H9 (cell line): ENCODE measurements around the gene PPP2R2B. TPM values are rescaled to one million over a fixed set of nuclear protein-coding genes. Genes with fewer than 3 reads are reported as not detected.
A peak's percentile ranks its signal among the peaks of the same experiment; 100 is the strongest.

Experiments used
- DNase-seq: peaks from one replicate; pipeline ENCODE4 v3.0.0-alpha.2; 2017
- H2AFZ ChIP-seq: one replicate; pipeline ENCODE4 v1.6.1; 2013; ENCODE audit warnings: mild to moderate bottlenecking, low read length, control low read depth, moderate library complexity
- H2AK5ac ChIP-seq: 2 replicates; pipeline ENCODE4 v1.6.1; 2013; ENCODE audit warnings: low read length, control low read depth, mixed read lengths; ENCODE audit not compliant: insufficient read length
- H2BK120ac ChIP-seq: one replicate; pipeline ENCODE4 v1.6.1; 2013; ENCODE audit warnings: low read depth, mild to moderate bottlenecking, low read length, control low read depth, inconsistent platforms; ENCODE audit not compliant: poor library complexity, severe bottlenecking
- H2BK12ac ChIP-seq: 2 replicates; pipeline ENCODE4 v1.6.1; 2013; ENCODE audit warnings: low read length, control low read depth, mixed read lengths, low read depth; ENCODE audit not compliant: insufficient read length
- H2BK15ac ChIP-seq: 2 replicates; pipeline ENCODE4 v1.6.1; 2013; ENCODE audit warnings: low read depth, low read length, control low read depth
- H2BK20ac ChIP-seq: one replicate; pipeline ENCODE4 v1.6.1; 2013; ENCODE audit warnings: low read depth, mild to moderate bottlenecking, low read length, control low read depth, inconsistent platforms; ENCODE audit not compliant: poor library complexity, severe bottlenecking
- H2BK5ac ChIP-seq: 2 replicates; pipeline ENCODE4 v1.6.1; 2013; ENCODE audit warnings: low read length, control low read depth, mixed read lengths; ENCODE audit not compliant: insufficient read length
- H3K14ac ChIP-seq: 2 replicates; pipeline ENCODE4 v1.6.1; 2013; ENCODE audit warnings: low read length, control low read depth; ENCODE audit not compliant: insufficient read depth
- H3K18ac ChIP-seq: 2 replicates; pipeline ENCODE4 v1.6.1; 2013; ENCODE audit warnings: low read depth, mild to moderate bottlenecking, mixed read lengths, low read length, control low read depth; ENCODE audit not compliant: insufficient read length
- H3K23ac ChIP-seq: 2 replicates; pipeline ENCODE4 v1.6.1; 2013; ENCODE audit warnings: low read length, control low read depth, mixed read lengths, low read depth; ENCODE audit not compliant: insufficient read length
- H3K23me2 ChIP-seq: 2 replicates; pipeline ENCODE4 v1.6.1; 2013; ENCODE audit warnings: low read depth, mild to moderate bottlenecking, mixed read lengths, low read length, control low read depth; ENCODE audit not compliant: insufficient read length, poor library complexity, severe bottlenecking
- H3K27ac ChIP-seq: 2 replicates; pipeline ENCODE4 v1.5.1; 2013; ENCODE audit warnings: low read length, control low read depth, mixed read lengths, low read depth; ENCODE audit not compliant: insufficient read length
- H3K27me3 ChIP-seq: 2 replicates; pipeline ENCODE4 v1.6.1; 2013; ENCODE audit warnings: low read length, control low read depth, inconsistent platforms; ENCODE audit not compliant: insufficient read depth
- H3K4ac ChIP-seq: 2 replicates; pipeline ENCODE4 v1.6.1; 2013; ENCODE audit warnings: low read depth, mild to moderate bottlenecking, control low read depth, inconsistent platforms, low read length, moderate library complexity
- H3K4me1 ChIP-seq: 2 replicates; pipeline ENCODE4 v1.6.1; 2013; ENCODE audit warnings: low read length, control low read depth, inconsistent platforms; ENCODE audit not compliant: insufficient read depth
- H3K4me2 ChIP-seq: 2 replicates; pipeline ENCODE4 v1.6.1; 2013; ENCODE audit warnings: low read length, control low read depth, mixed read lengths; ENCODE audit not compliant: insufficient read length, insufficient read depth
- H3K56ac ChIP-seq: 2 replicates; pipeline ENCODE4 v1.6.1; 2013; ENCODE audit warnings: low read depth, mild to moderate bottlenecking, mixed read lengths, low read length, control low read depth; ENCODE audit not compliant: insufficient read length
- H3K79me1 ChIP-seq: 2 replicates; pipeline ENCODE4 v1.6.1; 2013; ENCODE audit warnings: low read depth, mild to moderate bottlenecking, moderate library complexity, low read length, control low read depth, inconsistent platforms; ENCODE audit not compliant: insufficient read depth, poor library complexity, severe bottlenecking
- H3K79me2 ChIP-seq: 2 replicates; pipeline ENCODE4 v1.6.1; 2013; ENCODE audit warnings: low read length, control low read depth, inconsistent platforms; ENCODE audit not compliant: insufficient read depth
- H3K9ac ChIP-seq: 2 replicates; pipeline ENCODE4 v1.6.1; 2013; ENCODE audit warnings: low read length, control low read depth, mixed read lengths; ENCODE audit not compliant: insufficient read length; ENCODE audit errors: extremely low read depth
- H3K9me3 ChIP-seq: one replicate; pipeline ENCODE4 v1.6.1; 2013; ENCODE audit warnings: low read depth, low read length, inconsistent platforms; ENCODE audit not compliant: control insufficient read depth
- H3T11ph ChIP-seq: one replicate; pipeline ENCODE4 v1.6.1; 2013; ENCODE audit warnings: mild to moderate bottlenecking, low read length, control low read depth, inconsistent platforms
- H4K20me1 ChIP-seq: one replicate; pipeline ENCODE4 v1.6.1; 2013; ENCODE audit not compliant: control insufficient read depth, insufficient read length, insufficient read depth
- H4K5ac ChIP-seq: 2 replicates; pipeline ENCODE4 v1.6.1; 2013; ENCODE audit warnings: low read depth, mild to moderate bottlenecking, mixed read lengths, low read length, control low read depth; ENCODE audit not compliant: insufficient read length
- H4K8ac ChIP-seq: replicated peaks from 2 replicates; pipeline ENCODE4 v1.6.1; 2013; ENCODE audit warnings: low read length, control low read depth, mixed read lengths, low read depth; ENCODE audit not compliant: insufficient read length
- H4K91ac ChIP-seq: 2 replicates; pipeline ENCODE4 v1.6.1; 2013; ENCODE audit warnings: low read depth, mild to moderate bottlenecking, moderate library complexity, mixed read lengths, low read length, control low read depth; ENCODE audit not compliant: insufficient read length
- H3K27ac Mint-ChIP-seq, 3 experiments: 2 replicates in 2 of 3; 3 replicates in 1 of 3; pipeline ENCODE4 v1.8.0; 2020 to 2021; ENCODE audit warnings: mixed read lengths in 3 of 3, mild to moderate bottlenecking in 1 of 3, moderate library complexity in 1 of 3
- H3K27me3 Mint-ChIP-seq: 2 replicates; pipeline ENCODE4 v1.8.0; 2021; ENCODE audit warnings: low read depth, mild to moderate bottlenecking, moderate library complexity, mixed read lengths
- H3K36me3 Mint-ChIP-seq, 3 experiments: 2 replicates in 2 of 3; 3 replicates in 1 of 3; pipeline ENCODE4 v1.8.0; 2020 to 2021; ENCODE audit warnings: low read depth in 3 of 3, mixed read lengths in 3 of 3; ENCODE audit not compliant: insufficient read depth in 1 of 3
- H3K4me1 Mint-ChIP-seq, 2 experiments: 2 replicates each; pipeline ENCODE4 v1.8.0; 2020; ENCODE audit warnings: mixed read lengths in 2 of 2
- H3K4me3 Mint-ChIP-seq, 2 experiments: 2 replicates in 1 of 2; 3 replicates in 1 of 2; pipeline ENCODE4 v1.8.0; 2020 to 2021; ENCODE audit warnings: mild to moderate bottlenecking in 2 of 2, mixed read lengths in 2 of 2, moderate library complexity in 1 of 2
- H3K9me3 Mint-ChIP-seq, 2 experiments: 2 replicates in 1 of 2; 3 replicates in 1 of 2; pipeline ENCODE4 v1.8.0; 2020; ENCODE audit warnings: mild to moderate bottlenecking in 2 of 2, mixed read lengths in 2 of 2, moderate library complexity in 1 of 2
- total RNA-seq: library from RNA; stranded (reverse); gene quantifications from 2 replicates; pipeline ENCODE4 v1.2.1, GENCODE V29; 2021
- TF ChIP-seq, protein P1 (sequence below): fragments of 200-600 bp; sonication (generic); conservative IDR thresholded peaks from 3 replicates; pipeline ENCODE4 v1.8.0; 2021; ENCODE audit warnings: antibody characterized with exemption, mild to moderate bottlenecking

Gene PPP2R2B
- total RNA-seq, 1 experiment from 2014 or later: 14.3 TPM

DNA sequence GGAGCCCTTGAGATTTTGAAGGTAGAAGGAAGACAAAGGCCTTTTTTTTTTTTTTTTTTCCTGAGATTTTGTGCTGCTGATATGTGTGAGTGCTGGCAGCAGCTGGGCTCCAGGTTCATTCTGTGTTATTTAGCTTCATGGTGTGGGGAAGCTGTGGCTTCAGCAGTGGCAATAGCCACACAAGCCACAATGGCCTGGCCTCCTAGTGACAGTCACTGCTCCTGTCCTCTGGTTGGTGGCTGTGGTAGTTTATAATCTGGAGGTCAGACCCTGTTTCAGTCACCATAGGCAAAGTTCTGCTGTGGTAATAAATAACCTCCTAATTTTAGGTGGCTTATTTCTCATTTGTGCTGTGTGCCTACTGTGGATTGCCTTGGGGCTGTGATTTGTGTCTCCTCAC lies 334.3 kb downstream of the PPP2R2B start:
- H3K56ac ChIP-seq: no peak overlapping the region
- H4K91ac ChIP-seq: no peak overlapping the region
- no peaks in the 10 kb centered on the region for H3K79me2 ChIP-seq
- H2BK20ac ChIP-seq: no peak overlapping the region
- no peaks in the 10 kb centered on the region for H3K9me3 Mint-ChIP-seq
- H2AK5ac ChIP-seq: no peak overlapping the region
- no peak overlapping the region for H3K4ac ChIP-seq
- no peak overlapping the region for H4K8ac ChIP-seq
- H3K4me3 Mint-ChIP-seq: no peak overlapping the region
- H2BK120ac ChIP-seq: no peak overlapping the region
- H2BK5ac ChIP-seq: no peak overlapping the region
- no peak overlapping the region for H2BK15ac ChIP-seq
- no peaks in the 10 kb centered on the region; the same call in 1 of the 2 replicates for H3K27me3 Mint-ChIP-seq
- no peak overlapping the region for H2AFZ ChIP-seq
- peak overlapping the region in 1 of 3 experiments; percentile 88; a peak in 1 of 7 replicates for H3K27ac Mint-ChIP-seq
- no peak overlapping the region for H3K4me2 ChIP-seq
- H3K36me3 Mint-ChIP-seq: no peaks in the 10 kb centered on the region
- no peak overlapping the region for H3T11ph ChIP-seq
- no peak for DNase-seq
- H3K9ac ChIP-seq: no peak overlapping the region
- H3K79me1 ChIP-seq: no peaks in the 10 kb centered on the region
- H3K23me2 ChIP-seq: no peaks in the 10 kb centered on the region
- no peak overlapping the region for H3K23ac ChIP-seq
- H4K20me1 ChIP-seq: no peaks in the 10 kb centered on the region
- no peaks in the 10 kb centered on the region for H3K9me3 ChIP-seq
- no peaks in the 10 kb centered on the region for H3K27me3 ChIP-seq
- TF ChIP-seq, protein P1, sequence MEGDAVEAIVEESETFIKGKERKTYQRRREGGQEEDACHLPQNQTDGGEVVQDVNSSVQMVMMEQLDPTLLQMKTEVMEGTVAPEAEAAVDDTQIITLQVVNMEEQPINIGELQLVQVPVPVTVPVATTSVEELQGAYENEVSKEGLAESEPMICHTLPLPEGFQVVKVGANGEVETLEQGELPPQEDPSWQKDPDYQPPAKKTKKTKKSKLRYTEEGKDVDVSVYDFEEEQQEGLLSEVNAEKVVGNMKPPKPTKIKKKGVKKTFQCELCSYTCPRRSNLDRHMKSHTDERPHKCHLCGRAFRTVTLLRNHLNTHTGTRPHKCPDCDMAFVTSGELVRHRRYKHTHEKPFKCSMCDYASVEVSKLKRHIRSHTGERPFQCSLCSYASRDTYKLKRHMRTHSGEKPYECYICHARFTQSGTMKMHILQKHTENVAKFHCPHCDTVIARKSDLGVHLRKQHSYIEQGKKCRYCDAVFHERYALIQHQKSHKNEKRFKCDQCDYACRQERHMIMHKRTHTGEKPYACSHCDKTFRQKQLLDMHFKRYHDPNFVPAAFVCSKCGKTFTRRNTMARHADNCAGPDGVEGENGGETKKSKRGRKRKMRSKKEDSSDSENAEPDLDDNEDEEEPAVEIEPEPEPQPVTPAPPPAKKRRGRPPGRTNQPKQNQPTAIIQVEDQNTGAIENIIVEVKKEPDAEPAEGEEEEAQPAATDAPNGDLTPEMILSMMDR: no peak
- no peak overlapping the region for H3K27ac ChIP-seq
- 0 out of 2 replicates have a peak overlapping the region, but pooled peaks have one; percentile 57 for H3K14ac ChIP-seq
- peaks cover 5% of the 10 kb centered on the region; the same call in 1 of the 2 replicates for H3K4me1 ChIP-seq
- H3K18ac ChIP-seq: no peak overlapping the region
- no peak overlapping the region for H4K5ac ChIP-seq
- no peak overlapping the region for H2BK12ac ChIP-seq
- H3K4me1 Mint-ChIP-seq: peaks cover 7% of the 10 kb centered on the region in 2 experiments
